Measurements from ENCODE around the gene SCGB3A2. TPM values are rescaled to one million over a fixed set of nuclear protein-coding genes. Genes with fewer than 3 reads are reported as not detected.

Gene SCGB3A2
- total and polyA plus RNA-seq, 2 of the 8 experiments (the other 6 are each of a cell fraction or from before 2014, with no cell fraction given): 47.1 to 63.6 TPM

GRCh38 chr5:147853372-147853987, 25.0 kb upstream of the SCGB3A2 start (continued):
- TF ChIP-seq USF2 (IDR thresholded peaks at IDR 0.05; ENCODE audit: low read length) (no peak), POLR2AphosphoS5 (IDR thresholded peaks at IDR 0.05; ENCODE audit: low read depth, low read length) (peak; percentile 80), CBX8 (IDR thresholded peaks at IDR 0.05; ENCODE audit: borderline replicate concordance, low read depth, low read length) (no peak), NRF1 (IDR thresholded peaks at IDR 0.05; ENCODE audit: low read depth, low read length) (no peak), SIN3A (conservative IDR thresholded peaks at IDR 0.05 in 1 of 2, IDR thresholded peaks at IDR 0.05 in 1 of 2; ENCODE audit: low read depth in 1 of 2, low read length in 2 of 2) (no peak), PHF8 (conservative IDR thresholded peaks at IDR 0.05; ENCODE audit: low read depth, low read length) (no peak), NANOG (IDR thresholded peaks at IDR 0.05; ENCODE audit: insufficient read depth, low read depth, low read length, poor library complexity, severe bottlenecking) (no peak), SP4 (IDR thresholded peaks at IDR 0.05; ENCODE audit: low read length) (0 out of 2 replicates have a peak, but pooled peaks have one; percentile 15), ZNF274 (IDR thresholded peaks at IDR 0.05; ENCODE audit: borderline replicate concordance, extremely low read depth, low read length) (no peak), BACH1 (IDR thresholded peaks at IDR 0.05; ENCODE audit: low read length) (no peak), POU5F1 (IDR thresholded peaks at IDR 0.05; ENCODE audit: low read depth, low read length) (no peak), CHD2 (IDR thresholded peaks at IDR 0.05; ENCODE audit: low read length) (0 out of 2 replicates have a peak, but pooled peaks have one; percentile 8), ASH2L (IDR thresholded peaks at IDR 0.05; ENCODE audit: low read length) (no peak)
